Thoracic aorta (tissue), 2 donors: ENCODE data around the gene CCNI. TPM values are rescaled to one million over a fixed set of nuclear protein-coding genes. Genes with fewer than 3 reads are reported as not detected.

Experiments used
- ATAC-seq: fragments of 150-250 bp; one replicate; pipeline ENCODE4 v1.8.0; 2017; ENCODE audit warnings: low read depth; ENCODE audit not compliant: insufficient number of reproducible peaks, low FRiP score
- DNase-seq: peaks from one replicate; pipeline ENCODE4 v3.0.0-alpha.2; 2020; ENCODE audit warnings: low spot score
- H3K27ac ChIP-seq, 2 donors: fragments of 200-600 bp; sonication (generic); 1 replicate in 1 of 2; 2 replicates in 1 of 2; pipeline ENCODE4 v1.5.1; 2016; ENCODE audit warnings: mild to moderate bottlenecking in 2 of 2, moderate library complexity in 2 of 2
- H3K27me3 ChIP-seq: fragments of 200-600 bp; sonication (generic); replicated peaks from 2 replicates; pipeline ENCODE4 v1.6.0; 2016; ENCODE audit warnings: mild to moderate bottlenecking; ENCODE audit not compliant: insufficient read depth
- H3K36me3 ChIP-seq: fragments of 200-600 bp; sonication (generic); one replicate; pipeline ENCODE4 v1.5.1; 2016
- H3K4me1 ChIP-seq, 2 donors: fragments of 200-600 bp; sonication (generic); 1 replicate in 1 of 2; 2 replicates in 1 of 2; pipeline versions ENCODE4 v1.5.1 to v1.6.0; 2016; ENCODE audit warnings: low read depth in 2 of 2, mild to moderate bottlenecking in 1 of 2; ENCODE audit not compliant: control insufficient read depth in 1 of 2
- H3K4me3 ChIP-seq: fragments of 200-600 bp; sonication (generic); 2 replicates; pipeline ENCODE4 v1.5.1; 2016; ENCODE audit warnings: mild to moderate bottlenecking
- H3K9me3 ChIP-seq: fragments of 200-600 bp; sonication (generic); 2 replicates; pipeline ENCODE4 v1.5.1; 2016
- total RNA-seq, 2 donors: library from RNA; depleted of rRNA; stranded (reverse); fragments of >200 nt; gene quantifications; one replicate each; pipeline versions ENCODE4 v1.1.0 to v1.2.3, GENCODE V29; 2016
- TF ChIP-seq, protein P1 (sequence below): fragments of 200-600 bp; sonication (generic); IDR thresholded peaks from one replicate; pipeline ENCODE4 v1.5.1; 2019; ENCODE audit warnings: antibody characterized with exemption

CCNI gene
- total RNA-seq, 2 donors from 2014 or later = 244 to 322 TPM

DNA sequence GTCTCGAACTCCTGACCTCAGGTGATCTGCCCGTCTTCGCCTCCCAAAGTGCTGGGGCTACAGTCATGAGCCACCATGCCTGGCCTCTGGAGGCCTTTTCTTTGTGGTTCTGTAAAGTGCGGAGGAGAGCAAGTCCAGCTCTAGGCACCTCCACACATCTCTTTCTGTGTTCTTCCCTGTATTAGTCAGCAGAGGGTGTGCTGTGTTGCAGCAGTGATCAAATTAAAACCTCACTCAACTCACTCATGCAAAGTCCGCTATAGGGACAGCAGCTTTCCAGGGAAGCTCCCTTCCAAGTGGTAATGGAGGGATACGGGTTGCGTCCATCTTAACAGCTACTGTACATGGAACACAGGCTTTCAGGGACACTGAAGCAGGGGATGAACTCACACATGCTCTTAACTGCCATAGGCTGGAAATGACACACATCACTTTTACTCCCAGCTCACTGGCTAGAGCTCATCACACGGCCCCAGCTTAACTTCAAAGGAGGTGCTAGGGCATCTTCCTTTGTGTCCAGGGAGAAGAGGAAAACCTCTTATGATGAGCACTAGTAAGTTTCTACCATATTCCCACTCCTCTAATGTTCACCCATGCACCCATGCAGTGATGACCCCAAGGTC is 45.2 kb upstream of the CCNI start:
- Histone ChIP-seq H3K27ac (no peak overlapping the region), H3K4me1 (no peaks in the 10 kb centered on the region), H3K27me3 (no peaks in the 10 kb centered on the region), H3K36me3 (no peaks in the 10 kb centered on the region), H3K9me3 (no peaks in the 10 kb centered on the region), H3K4me3 (no peak overlapping the region)
- DNase-seq = no peak
- ATAC-seq = no peak
- TF ChIP-seq, protein P1, sequence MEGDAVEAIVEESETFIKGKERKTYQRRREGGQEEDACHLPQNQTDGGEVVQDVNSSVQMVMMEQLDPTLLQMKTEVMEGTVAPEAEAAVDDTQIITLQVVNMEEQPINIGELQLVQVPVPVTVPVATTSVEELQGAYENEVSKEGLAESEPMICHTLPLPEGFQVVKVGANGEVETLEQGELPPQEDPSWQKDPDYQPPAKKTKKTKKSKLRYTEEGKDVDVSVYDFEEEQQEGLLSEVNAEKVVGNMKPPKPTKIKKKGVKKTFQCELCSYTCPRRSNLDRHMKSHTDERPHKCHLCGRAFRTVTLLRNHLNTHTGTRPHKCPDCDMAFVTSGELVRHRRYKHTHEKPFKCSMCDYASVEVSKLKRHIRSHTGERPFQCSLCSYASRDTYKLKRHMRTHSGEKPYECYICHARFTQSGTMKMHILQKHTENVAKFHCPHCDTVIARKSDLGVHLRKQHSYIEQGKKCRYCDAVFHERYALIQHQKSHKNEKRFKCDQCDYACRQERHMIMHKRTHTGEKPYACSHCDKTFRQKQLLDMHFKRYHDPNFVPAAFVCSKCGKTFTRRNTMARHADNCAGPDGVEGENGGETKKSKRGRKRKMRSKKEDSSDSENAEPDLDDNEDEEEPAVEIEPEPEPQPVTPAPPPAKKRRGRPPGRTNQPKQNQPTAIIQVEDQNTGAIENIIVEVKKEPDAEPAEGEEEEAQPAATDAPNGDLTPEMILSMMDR = no peak

DNA sequence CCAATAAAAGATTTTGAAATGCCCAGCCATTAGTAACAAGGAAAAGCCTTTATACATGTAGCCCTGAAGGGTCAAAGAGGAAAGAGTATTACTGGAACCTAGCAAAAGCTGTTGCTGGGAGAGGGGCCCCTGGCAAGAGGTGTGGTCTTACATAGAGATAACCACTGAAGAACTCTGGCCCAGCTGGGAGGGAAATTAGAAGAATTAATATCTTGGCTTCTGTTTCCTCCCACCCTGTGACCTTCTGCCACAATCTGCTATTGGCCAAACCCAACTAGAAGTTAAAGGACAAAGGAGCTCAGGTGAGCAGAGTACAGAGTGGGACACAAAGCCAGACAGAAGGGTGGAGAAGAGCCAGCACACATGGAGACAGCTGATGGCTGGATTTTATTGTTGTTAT is 41.9 kb upstream of the CCNI start:
- DNase-seq (no peak), ATAC-seq (no peak)
- H3K4me3 ChIP-seq = no peak overlapping the region
- no peaks in the 10 kb centered on the region for H3K4me1 ChIP-seq
- H3K27ac ChIP-seq = no peak overlapping the region
- no peaks in the 10 kb centered on the region for H3K9me3 ChIP-seq
- TF ChIP-seq, protein P1 = no peak
- H3K36me3 ChIP-seq = no peaks in the 10 kb centered on the region
- H3K27me3 ChIP-seq = no peaks in the 10 kb centered on the region

DNA sequence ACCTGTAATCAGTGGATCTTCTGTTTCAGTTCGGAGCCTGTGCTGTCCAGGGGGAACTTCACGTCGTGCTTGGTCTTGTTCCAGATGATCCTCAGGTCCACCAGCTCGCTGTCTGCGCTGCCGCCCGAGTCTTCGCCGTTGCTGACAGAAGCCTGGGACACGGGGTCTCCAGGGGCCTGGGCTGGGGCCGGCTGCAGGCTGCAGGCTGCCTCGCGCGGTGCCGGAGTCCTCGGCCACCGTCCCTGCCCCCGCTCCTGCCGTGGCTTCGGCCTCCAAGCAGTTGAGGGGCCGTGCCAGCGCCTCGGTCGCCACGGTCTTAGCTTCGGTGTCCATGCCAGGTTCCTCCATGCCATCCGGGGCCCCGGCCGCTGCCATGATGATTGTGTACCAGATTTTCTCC is 37.3 kb upstream of the CCNI start:
- no peak for ATAC-seq
- no peak for DNase-seq
- no peaks in the 10 kb centered on the region for H3K4me1 ChIP-seq
- H3K27ac ChIP-seq = no peak overlapping the region
- H3K36me3 ChIP-seq = no peaks in the 10 kb centered on the region
- H3K4me3 ChIP-seq = no peak overlapping the region
- TF ChIP-seq, protein P1 = no peak
- H3K27me3 ChIP-seq = no peaks in the 10 kb centered on the region
- no peaks in the 10 kb centered on the region for H3K9me3 ChIP-seq

DNA sequence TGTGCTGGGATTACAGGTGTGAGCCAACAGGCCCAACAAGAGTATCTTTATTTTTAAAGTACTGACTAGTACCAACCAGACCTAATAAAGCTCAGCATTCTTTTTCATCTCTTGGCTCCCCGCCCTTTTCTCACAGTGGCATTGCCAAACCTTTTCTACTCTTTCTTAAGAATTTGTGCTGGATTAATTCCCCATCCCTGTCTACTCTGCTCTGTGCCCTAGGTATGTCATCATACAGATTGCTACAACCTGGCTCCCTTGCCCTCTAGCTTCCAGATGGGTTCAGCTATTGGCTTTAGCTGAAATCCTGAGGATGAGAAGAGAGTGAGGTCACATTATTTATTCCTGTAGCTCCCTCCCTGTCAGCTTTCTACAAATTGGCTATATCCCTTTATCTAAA is 34.9 kb upstream of the CCNI start:
- TF ChIP-seq, protein P1 = no peak
- H3K4me1 ChIP-seq = peaks cover 1 to 3% of the 10 kb centered on the region in 2 donors
- H3K9me3 ChIP-seq = no peaks in the 10 kb centered on the region
- no peaks in the 10 kb centered on the region for H3K27me3 ChIP-seq
- DNase-seq (no peak), ATAC-seq (peak; percentile 39)
- H3K36me3 ChIP-seq = no peaks in the 10 kb centered on the region
- no peak overlapping the region for H3K4me3 ChIP-seq
- H3K27ac ChIP-seq = no peak overlapping the region

DNA sequence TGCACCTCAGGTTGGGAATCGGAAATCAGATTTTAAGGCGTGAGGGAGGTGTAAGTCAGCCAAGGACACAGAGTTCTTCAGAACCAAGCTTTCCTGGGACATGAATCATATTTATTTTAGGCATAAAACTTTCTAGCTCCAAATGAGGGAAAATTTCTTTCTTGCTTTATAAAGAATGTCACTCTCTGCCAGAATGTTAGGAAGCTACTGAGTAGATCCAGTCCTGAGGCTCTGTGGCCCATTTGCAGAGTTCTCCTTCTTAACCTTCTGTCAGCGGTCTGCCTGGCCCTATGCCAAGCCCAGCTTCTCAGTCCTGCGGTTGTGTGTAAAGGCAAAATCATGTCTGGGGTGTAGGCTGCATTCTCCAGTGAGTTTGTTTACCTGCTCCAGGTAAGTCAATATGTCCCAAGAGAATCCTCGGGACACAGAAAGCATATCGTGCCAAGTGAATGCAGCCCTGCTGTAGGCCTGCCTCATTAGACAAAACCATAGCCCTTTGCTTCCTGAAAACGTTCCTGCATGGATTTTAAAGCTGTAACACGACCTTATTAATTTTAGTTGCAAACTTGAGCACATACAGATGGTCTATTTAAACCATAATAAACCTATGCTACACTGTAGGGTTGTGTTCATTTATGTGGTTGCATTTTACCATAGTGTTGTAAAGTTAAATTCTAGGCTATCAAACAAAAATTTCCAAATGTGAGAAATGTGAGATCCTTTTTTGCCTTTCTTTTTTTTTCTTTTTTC is 29.2 kb upstream of the CCNI start:
- no peaks in the 10 kb centered on the region for H3K9me3 ChIP-seq
- H3K27me3 ChIP-seq = no peaks in the 10 kb centered on the region
- H3K27ac ChIP-seq = peak overlapping the region; percentile 88
- DNase-seq = peak; percentile 48
- peaks cover 19 to 26% of the 10 kb centered on the region in 2 donors for H3K4me1 ChIP-seq
- H3K4me3 ChIP-seq = peak overlapping the region; percentile 58
- TF ChIP-seq, protein P1 = no peak
- H3K36me3 ChIP-seq = no peaks in the 10 kb centered on the region
- ATAC-seq = peak; percentile 93
